Cerebellar cortex (tissue), 1 donor: ENCODE results near the gene OR7C2.

Experiments
- DNase-seq: peaks from one replicate; pipeline ENCODE4 v3.0.0-alpha.2; 2015; ENCODE audit warnings: low spot score

The OR7C2 gene

DNA sequence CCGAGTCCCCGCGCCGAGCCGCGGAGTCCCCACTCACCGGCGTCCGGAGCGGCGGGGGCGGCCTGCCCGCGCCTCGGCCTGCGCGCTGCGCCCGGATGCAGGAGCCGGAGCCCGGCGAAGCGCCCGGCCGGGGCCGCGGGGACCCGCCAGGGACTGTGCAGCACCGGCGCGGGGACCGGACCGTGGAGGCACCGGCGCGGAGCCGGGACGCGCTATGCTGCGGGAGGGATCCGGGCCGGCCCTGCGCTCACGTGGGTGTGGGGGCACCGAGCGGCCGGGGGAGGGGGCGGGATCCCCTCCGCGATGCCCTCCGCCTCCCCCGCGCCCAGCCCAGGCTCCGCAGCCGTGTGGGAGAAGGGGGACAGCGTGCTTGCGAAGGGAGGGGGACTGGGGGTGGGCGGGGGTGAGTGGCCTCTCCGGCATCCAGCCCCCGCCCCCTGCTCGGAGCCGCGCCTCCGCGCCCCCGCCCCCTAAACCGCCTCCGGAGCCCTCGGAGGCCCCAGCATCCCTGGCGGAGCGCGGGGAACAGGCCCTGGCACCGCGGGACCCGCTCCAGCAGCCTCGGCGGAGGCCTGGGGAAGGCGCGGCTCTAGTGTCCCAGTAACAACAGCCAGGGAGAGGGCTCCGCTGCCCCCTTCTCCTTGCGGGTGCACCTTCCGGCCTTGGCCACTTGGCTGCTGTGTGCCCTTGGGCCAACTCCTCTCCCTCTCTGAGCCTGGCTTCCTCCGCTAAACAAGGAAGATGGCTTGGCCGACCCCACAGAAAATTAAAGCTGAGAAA is 38.4 kb downstream of the OR7C2 start, which contains the start of gene SLC1A6:
Gene SLC1A6, minus strand, starts transcription at position 389 of the 780 bp plus-strand sequence. CDS start 6,954 bp downstream, outside the sequence.
- peak; percentile 43 for DNase-seq

DNA sequence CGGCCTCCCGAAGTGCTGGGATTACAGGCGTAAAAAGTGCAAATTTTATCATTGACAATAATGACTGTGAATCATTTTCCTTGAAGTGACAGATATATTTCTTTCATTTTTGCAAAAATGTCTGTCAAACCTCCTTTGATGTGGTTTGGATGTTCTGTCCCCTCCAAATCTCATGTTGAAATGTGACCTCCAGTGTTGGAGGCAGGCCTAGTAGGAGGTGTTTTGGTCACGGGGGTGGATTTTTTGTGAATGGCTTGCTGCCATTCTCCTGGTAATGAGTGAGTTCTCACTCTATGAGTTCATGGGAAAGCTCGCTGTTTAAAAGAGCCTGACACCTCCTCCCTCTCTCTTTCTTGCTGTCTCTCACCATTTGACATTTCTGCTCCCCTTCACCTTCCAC is 43.8 kb downstream of the OR7C2 start:
- no peak for DNase-seq
